ELF-1 (cell line): ENCODE measurements around the gene BCAT1.
"Not testable (repeated sequence)": the region's sequence is repeated elsewhere in the genome, so short reads cannot be mapped to it uniquely, and the experiment has no call there.

Source experiments
- DNase-seq: peaks from one replicate; pipeline ENCODE4 v3.0.0-alpha.2; 2016; ENCODE audit warnings: low read depth, low spot score

BCAT1 gene

GRCh38 chr12:24928131-24928530 is 20.8 kb downstream of the BCAT1 start:
- no peak for DNase-seq

DNA sequence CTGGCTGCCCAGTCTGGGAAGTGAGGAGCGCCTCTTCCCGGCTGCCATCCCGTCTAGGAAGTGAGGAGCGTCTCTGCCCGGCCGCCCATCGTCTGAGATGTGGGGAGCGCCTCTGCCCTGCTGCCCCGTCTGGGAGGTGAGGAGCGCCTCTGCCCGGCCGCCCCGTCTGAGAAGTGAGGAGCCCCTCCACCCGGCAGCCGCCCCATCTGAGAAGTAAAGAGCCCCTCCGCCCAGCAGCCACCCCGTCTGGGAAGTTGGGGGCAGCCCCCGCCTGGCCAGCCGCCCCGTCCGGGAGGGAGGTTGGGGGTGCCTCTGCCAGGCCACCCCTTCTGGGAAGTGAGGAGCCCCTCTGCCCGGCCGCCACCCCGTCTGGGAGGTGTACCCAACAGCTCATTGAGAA is 22.8 kb downstream of the BCAT1 start:
- DNase-seq: not testable (repeated sequence)

DNA sequence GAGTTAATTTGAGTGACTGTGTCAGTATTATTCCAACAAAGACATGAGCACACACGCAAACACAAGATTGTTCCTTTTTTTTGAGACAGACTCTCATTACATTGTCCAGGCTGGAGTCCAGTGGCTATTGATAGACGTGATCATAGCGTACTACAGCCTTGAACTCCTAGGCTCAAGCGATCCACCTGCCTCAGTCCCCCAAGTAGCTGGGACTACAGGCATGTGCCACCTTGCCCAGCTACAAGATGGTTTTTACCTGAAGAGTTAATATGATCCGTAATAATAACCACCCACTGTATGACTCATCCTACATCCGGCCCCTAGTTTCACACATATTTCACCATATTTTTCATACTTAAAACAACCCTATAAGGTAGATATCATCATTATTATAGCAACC is 26.8 kb downstream of the BCAT1 start:
- no peak for DNase-seq

DNA sequence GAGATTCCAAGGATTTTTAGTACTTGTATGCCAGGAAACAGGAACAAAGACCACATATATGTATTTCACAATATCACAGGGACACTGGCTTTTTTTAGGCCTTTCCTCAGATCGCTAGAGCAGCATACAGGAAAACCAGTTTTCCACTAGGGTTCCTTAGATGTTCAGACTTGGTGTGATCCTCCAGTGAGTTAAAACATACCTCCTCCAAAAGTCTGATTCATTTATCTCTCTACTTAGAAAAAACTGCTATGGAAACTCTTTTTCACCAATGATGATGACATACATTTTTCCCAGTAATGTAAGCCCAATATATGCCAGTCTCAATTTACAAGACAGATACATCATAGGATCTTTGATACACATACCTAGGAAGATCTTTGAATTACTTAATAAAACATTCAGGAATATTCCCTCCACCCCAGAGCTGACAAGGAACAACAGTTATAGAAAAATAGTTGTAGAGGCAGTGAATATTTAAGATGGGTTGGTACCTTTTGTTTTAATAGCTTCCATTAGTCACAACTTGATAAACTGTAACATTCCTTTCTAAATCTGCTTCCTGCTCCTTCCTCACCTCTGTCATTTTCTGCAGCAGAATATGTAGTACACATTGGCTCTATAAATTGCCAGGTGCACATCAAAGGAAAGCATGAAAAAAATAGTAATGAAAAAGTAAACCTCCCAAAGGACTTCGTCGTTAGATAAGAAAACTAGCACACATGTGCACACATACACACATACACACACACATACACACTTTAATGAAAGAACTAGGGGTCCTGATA is 27.5 kb downstream of the BCAT1 start:
- DNase-seq: no peak

GRCh38 chr12:24920141-24920540 is 28.8 kb downstream of the BCAT1 start:
- DNase-seq: no peak

DNA sequence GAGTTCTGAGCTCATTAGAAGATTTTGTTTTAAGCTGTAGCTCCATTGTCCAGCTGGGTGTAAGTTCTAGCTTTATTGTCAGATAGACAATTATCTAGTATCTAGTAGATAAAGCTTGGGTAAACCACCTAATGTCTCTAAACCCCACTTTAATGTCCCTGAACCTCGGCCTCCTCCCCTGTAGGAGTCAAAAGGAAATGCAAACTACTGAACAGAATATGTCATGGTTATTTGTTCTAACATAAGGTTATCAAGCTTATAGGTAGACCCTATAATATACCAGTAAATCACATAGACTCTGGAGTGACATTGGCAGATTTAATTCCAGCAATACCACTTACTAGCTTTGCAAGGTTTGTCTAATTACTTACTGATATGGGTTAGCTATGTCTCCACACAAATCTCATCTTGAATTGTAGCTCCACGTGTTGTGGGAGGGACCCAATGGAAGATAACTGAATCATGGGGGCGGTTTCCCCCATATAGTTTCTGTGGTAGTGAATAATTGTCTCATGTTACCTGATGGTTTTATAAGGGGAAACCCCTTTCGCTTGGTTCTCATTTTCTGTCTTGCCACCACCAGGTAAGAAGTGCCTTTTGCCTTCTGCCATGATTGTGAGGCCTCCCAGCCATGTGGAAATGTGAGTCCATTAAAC is 29.4 kb downstream of the BCAT1 start:
- DNase-seq: no peak

- no peak for DNase-seq
Measured at GRCh38 chr12:24918596-24918995, 30.3 kb downstream of the BCAT1 start.

GRCh38 chr12:24915501-24915900 is 33.4 kb downstream of the BCAT1 start:
- no peak for DNase-seq

DNA sequence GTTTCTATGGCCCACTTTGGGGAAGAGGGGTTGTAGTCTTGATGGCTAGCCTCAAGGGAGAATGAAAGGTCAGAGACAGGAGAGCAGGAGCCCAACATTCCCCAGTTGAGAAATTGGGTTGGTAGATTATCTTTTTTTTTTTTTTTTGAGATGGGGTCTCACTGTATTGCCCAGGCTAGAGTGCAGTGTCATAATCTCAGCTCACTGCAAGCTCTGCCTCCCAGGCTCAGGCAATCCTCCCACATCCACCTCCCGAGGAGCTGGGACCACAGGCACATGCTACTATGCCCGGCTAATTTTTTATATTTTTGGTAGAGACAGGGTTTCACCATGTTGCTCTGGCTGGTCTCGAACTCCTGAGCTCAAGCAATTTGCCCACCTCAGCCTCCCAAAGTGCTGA is 34.9 kb downstream of the BCAT1 start:
- no peak for DNase-seq

DNA sequence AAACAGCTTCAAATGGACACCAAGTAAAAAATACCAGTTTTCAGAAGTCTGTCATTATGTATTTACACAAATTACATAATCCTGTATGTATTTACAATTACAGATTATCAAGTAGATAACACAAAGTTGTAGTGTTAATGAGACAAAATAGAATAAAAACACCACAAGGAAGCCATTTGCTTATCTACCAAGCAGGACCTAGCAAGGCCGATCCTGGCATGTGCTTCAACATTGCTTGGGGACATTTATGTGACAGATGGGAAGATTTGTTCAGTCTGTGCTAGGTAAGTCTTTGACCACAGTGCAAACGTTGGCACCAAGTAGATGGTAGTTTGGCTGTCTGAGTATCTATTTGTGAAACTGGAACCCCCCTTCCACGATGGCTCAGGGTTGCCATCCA is 35.8 kb downstream of the BCAT1 start:
- no peak for DNase-seq

GRCh38 chr12:24911271-24911791 is 37.6 kb downstream of the BCAT1 start:
- no peak for DNase-seq

GRCh38 chr12:24910192-24910591 is 38.7 kb downstream of the BCAT1 start:
- DNase-seq: not testable (repeated sequence)

GRCh38 chr12:24909667-24910066 is 39.2 kb downstream of the BCAT1 start:
- no peak for DNase-seq

DNA sequence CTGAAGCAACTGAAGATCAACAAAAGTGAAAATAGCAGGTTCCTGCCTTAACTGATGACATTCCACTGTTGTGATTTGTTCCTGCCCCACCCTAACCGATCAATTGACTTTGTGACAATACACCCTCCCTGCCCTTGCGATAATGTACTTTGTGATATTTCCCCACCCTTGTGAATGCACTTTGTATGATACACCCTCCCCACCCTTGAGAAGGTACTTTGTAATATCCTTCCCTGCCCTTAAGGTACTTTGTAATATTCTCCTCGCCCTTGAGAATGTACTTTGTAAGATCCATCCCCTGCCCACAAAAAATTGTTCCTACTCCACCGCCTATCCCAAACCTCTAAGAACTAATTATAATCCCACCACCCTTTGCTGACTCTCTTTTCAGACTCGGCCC is 41.4 kb downstream of the BCAT1 start:
- no peak for DNase-seq

- no peak for DNase-seq
Measured at GRCh38 chr12:24906141-24906540, 42.8 kb downstream of the BCAT1 start.

DNA sequence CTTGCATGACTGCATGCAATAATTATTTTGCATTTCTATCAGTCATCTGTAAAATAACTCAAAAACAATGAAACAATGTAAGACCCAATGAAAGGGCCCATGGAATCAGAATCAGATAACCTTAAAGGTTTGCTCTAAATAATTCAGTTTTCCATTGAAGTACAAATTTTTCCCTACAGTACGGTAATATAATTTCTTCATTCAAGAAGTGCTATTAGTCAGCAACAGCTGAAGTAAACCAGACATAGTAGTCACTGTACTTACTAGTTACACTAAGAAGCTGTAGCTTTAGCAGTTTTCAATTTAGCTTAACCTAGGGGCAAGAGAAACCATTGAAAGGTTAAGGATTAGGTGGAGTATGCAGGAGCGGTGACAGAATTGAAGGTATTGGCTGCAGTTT is 43.5 kb downstream of the BCAT1 start:
- DNase-seq: no peak

DNA sequence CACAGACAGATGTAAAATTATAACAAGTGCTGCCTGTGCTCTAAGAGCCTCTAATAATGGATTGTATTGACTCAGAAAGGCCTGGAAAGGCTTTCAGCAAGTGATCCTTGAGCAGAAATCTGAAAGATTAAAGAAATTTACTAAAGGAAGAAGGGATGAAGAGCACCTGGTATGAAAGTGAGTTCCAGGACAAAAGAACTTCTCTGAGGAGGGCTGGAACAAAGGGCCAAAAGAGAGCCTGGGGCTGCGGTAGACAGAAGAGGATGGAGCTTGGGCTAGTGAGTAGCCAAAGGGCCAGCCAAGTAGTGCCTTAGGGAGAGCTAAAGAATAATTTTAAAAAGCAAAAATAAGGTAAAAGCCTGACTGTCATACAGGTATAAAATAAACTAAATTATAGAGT is 44.0 kb downstream of the BCAT1 start:
- peak; percentile 71 for DNase-seq

DNA sequence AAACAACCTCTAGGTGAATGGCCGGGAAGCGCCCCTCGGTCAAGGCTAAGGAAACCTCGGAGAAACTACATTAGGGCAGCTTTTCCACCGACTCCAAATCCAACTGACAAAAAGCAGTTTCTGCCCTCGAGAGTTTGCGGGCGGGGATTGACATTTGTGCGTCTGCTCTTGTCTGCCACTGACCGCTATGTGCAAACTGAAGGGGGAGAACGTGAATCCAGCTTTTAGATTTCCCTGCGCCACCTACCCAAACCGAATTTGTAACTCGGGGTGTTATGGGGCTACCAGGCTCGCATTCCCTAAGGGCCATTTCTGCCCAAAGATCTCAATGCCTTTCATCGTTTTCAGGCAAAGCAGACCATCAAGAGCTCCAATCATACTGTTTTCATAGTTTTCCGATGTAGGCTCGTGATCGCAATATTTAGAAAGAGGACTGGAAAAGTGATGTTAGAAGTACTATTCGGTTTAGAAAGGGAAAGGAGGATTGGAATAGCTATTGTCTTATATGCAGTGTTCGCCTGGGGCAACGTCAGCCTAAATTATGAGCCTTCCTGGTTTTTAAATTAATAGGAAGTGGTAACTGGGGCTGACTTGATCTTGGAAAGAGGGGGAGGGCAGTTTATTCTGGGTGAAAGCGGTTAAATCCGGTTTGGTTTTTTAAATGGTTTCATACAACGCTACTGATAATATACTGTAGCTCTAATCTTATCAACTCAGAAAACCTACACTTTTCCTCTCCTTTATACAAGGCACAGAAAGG is 45.4 kb downstream of the BCAT1 start:
- DNase-seq: no peak

GRCh38 chr12:24902511-24903328 is 46.2 kb downstream of the BCAT1 start:
- DNase-seq: peak; percentile 56

GRCh38 chr12:24901576-24902461 is 47.1 kb downstream of the BCAT1 start:
- peak; percentile 66 for DNase-seq
